ENCODE measurements around the gene TRIM26. TPM values are rescaled to one million over a fixed set of nuclear protein-coding genes. Genes with fewer than 3 reads are reported as not detected.

The TRIM26 gene
- polyA plus RNA-seq, 1 of the 3 experiments (the other 2 are of a cell fraction) = 26.1 TPM

- TF ChIP-seq PBX3 (IDR thresholded peaks at IDR 0.05) (no peak), YY1 (IDR thresholded peaks at IDR 0.05; ENCODE audit: low read depth) (no peak), GATA2 (CRISPR knock-in tag; IDR thresholded peaks at IDR 0.05) (no peak)
Observed at GRCh38 chr6:30135147-30135546, 78.1 kb downstream of the TRIM26 start (continued).

Other genes with a start within 250 kb of the TRIM26 start
- 30.0 and 40.6 TPM in 2 replicates for gene POLR1H, start 152.1 kb downstream of the TRIM26 start, polyA plus RNA-seq (2012; rRNA removed)
- 46.8 and 52.8 TPM in 2 replicates for gene PPP1R11, start 146.2 kb downstream of the TRIM26 start, polyA plus RNA-seq (2012; rRNA removed)
- not detected in 2 replicates for gene RNF39, start 137.6 kb downstream of the TRIM26 start, polyA plus RNA-seq (2012; rRNA removed)
- not detected in 2 replicates for gene TRIM31, start 100.3 kb downstream of the TRIM26 start, polyA plus RNA-seq (2012; rRNA removed)
- not detected in 2 replicates for gene TRIM40, start 77.3 kb downstream of the TRIM26 start, polyA plus RNA-seq (2012; rRNA removed)
- gene TRIM10, start 52.2 kb downstream of the TRIM26 start, polyA plus RNA-seq (2012; rRNA removed) = not detected in 2 replicates
- gene TRIM15, start 49.9 kb downstream of the TRIM26 start, polyA plus RNA-seq (2012; rRNA removed) = not detected in 2 replicates
- gene TRIM39, start 113.5 kb upstream of the TRIM26 start, polyA plus RNA-seq (2012; rRNA removed) = 6.5 and 7.4 TPM in 2 replicates
- gene RPP21, start 131.8 kb upstream of the TRIM26 start, polyA plus RNA-seq (2012; rRNA removed) = 68.8 and 108 TPM in 2 replicates

Data from SK-N-SH (cell line).